Astrocyte of the spinal cord (primary cell): Measurements from ENCODE around the gene TASOR2.

Experiments used
- DNase-seq: peaks from one replicate; pipeline ENCODE4 v3.0.0; 2011; ENCODE audit warnings: low read depth, low spot score
- H3K4me3 ChIP-seq: 2 replicates; pipeline ENCODE4 v1.5.1; 2011; ENCODE audit warnings: low read depth, mild to moderate bottlenecking, low read length, moderate library complexity
- CTCF ChIP-seq: IDR thresholded peaks from 2 replicates; pipeline ENCODE4 v1.5.1; 2012; ENCODE audit warnings: low read depth, mild to moderate bottlenecking, low read length, inconsistent platforms
- in situ Hi-C: cut with HindIII; loops from 2 replicates; pipeline ENCODE4 v1.10.0; 2017; ENCODE audit warnings: low sequenced_read_pairs

The TASOR2 gene

GRCh38 chr10:5692461-5693358 is 8.1 kb downstream of the TASOR2 start:
- in situ Hi-C loops, result no loop called here
- no peak for TF ChIP-seq CTCF
- DNase-seq, result peak; percentile 50
- H3K4me3 ChIP-seq, result peak overlapping the region; percentile 56

GRCh38 chr10:5694573-5694972 is 9.9 kb downstream of the TASOR2 start:
- no peak for DNase-seq
- H3K4me3 ChIP-seq, result no peak overlapping the region
- in situ Hi-C loops, result no loop called here
- TF ChIP-seq CTCF, result no peak

- no peak overlapping the region for H3K4me3 ChIP-seq
- no peak for TF ChIP-seq CTCF
- in situ Hi-C loops, result no loop called here
- DNase-seq, result no peak
Observed at GRCh38 chr10:5697342-5697741, 12.7 kb downstream of the TASOR2 start.

- H3K4me3 ChIP-seq, result no peak overlapping the region
- DNase-seq, result no peak
- in situ Hi-C loops, result no loop called here
- no peak for TF ChIP-seq CTCF
Observed at GRCh38 chr10:5698062-5698461, 13.4 kb downstream of the TASOR2 start.

- in situ Hi-C loops, result no loop called here
- DNase-seq, result no peak
- H3K4me3 ChIP-seq, result no peak overlapping the region
- no peak for TF ChIP-seq CTCF
Observed at GRCh38 chr10:5708356-5708755, 23.7 kb downstream of the TASOR2 start.

- TF ChIP-seq CTCF, result no peak
- in situ Hi-C loops, result no loop called here
- DNase-seq, result no peak
- no peak overlapping the region for H3K4me3 ChIP-seq
Observed at GRCh38 chr10:5709865-5710264, 25.2 kb downstream of the TASOR2 start.
